Measurements from ENCODE around the gene TGOLN2. TPM values are rescaled to one million over a fixed set of nuclear protein-coding genes. Genes with fewer than 3 reads are reported as not detected.

Gene TGOLN2
- total RNA-seq, 3 donors from 2014 or later (not counting 1 experiment from before 2014, with no cell fraction given): 190 to 207 (median 194) TPM

- H3K4me3 ChIP-seq (ENCODE audit: low read length): no peak overlapping the region
- no peaks in the 10 kb centered on the region for H3K36me3 ChIP-seq (ENCODE audit: control insufficient read depth, insufficient read depth, low read length)
- 76% methylated on average over 15 of the region's 15 CpGs for WGBS (ENCODE audit: insufficient coverage)
- H3K9me3 ChIP-seq (ENCODE audit: control insufficient read depth, insufficient read depth, low read length): no peaks in the 10 kb centered on the region
- ATAC-seq (no peak), DNase-seq (no peak)
- Mint-ChIP-seq H3K4me3 (no peak overlapping the region), H3K9me3 (no peaks in the 10 kb centered on the region), H3K27ac (no peak overlapping the region), H3K4me1 (no peaks in the 10 kb centered on the region), H3K36me3 (no peaks in the 10 kb centered on the region), H3K27me3 (ENCODE audit: low read depth in 2 of 2) (peaks cover 0 to 8% of the 10 kb centered on the region in 2 donors)
- no peak overlapping the region for H3K27ac ChIP-seq (ENCODE audit: low read length)
- TF ChIP-seq CTCF (IDR thresholded peaks at IDR 0.05): no peak
- no peaks in the 10 kb centered on the region for H3K4me1 ChIP-seq (ENCODE audit: control insufficient read depth, insufficient read depth, low read length)
- intact Hi-C loops (cut with micrococcal nuclease): no loop called here
- H3K27me3 ChIP-seq (ENCODE audit: control insufficient read depth, insufficient read depth, low read length): no peaks in the 10 kb centered on the region
Observed at GRCh38 chr2:85277416-85278158, 50.2 kb downstream of the TGOLN2 start.

GRCh38 chr2:85276571-85277118 is 51.1 kb downstream of the TGOLN2 start:
- H3K27ac Mint-ChIP-seq: no peak overlapping the region
- no peak for DNase-seq
- peaks cover 0 to 9% of the 10 kb centered on the region in 2 donors for H3K27me3 Mint-ChIP-seq (ENCODE audit: low read depth in 2 of 2)
- H3K9me3 Mint-ChIP-seq: no peaks in the 10 kb centered on the region
- ATAC-seq: no peak
- no peaks in the 10 kb centered on the region for H3K36me3 ChIP-seq (ENCODE audit: control insufficient read depth, insufficient read depth, low read length)
- no peak overlapping the region for H3K27ac ChIP-seq (ENCODE audit: low read length)
- intact Hi-C loops (cut with micrococcal nuclease): no loop called here
- WGBS (ENCODE audit: insufficient coverage): 78% methylated on average over 14 of the region's 14 CpGs
- H3K4me3 Mint-ChIP-seq: no peak overlapping the region
- no peak overlapping the region for H3K4me3 ChIP-seq (ENCODE audit: low read length)
- no peak for TF ChIP-seq CTCF (IDR thresholded peaks at IDR 0.05)
- H3K4me1 Mint-ChIP-seq: no peaks in the 10 kb centered on the region
- H3K36me3 Mint-ChIP-seq: no peaks in the 10 kb centered on the region
- H3K4me1 ChIP-seq (ENCODE audit: control insufficient read depth, insufficient read depth, low read length): no peaks in the 10 kb centered on the region
- no peaks in the 10 kb centered on the region for H3K9me3 ChIP-seq (ENCODE audit: control insufficient read depth, insufficient read depth, low read length)
- H3K27me3 ChIP-seq (ENCODE audit: control insufficient read depth, insufficient read depth, low read length): no peaks in the 10 kb centered on the region

- no peak overlapping the region for H3K4me3 ChIP-seq (ENCODE audit: low read length)
- H3K4me1 ChIP-seq (ENCODE audit: control insufficient read depth, insufficient read depth, low read length): no peaks in the 10 kb centered on the region
- no peak overlapping the region for H3K27ac ChIP-seq (ENCODE audit: low read length)
- H3K4me3 Mint-ChIP-seq: no peak overlapping the region
- H3K9me3 ChIP-seq (ENCODE audit: control insufficient read depth, insufficient read depth, low read length): no peaks in the 10 kb centered on the region
- DNase-seq (no peak), ATAC-seq (no peak)
- no peak overlapping the region for H3K27ac Mint-ChIP-seq
- intact Hi-C loops (cut with micrococcal nuclease): no loop called here
- H3K36me3 Mint-ChIP-seq: no peaks in the 10 kb centered on the region
- no peak for TF ChIP-seq CTCF (IDR thresholded peaks at IDR 0.05)
- WGBS (ENCODE audit: insufficient coverage): 94% methylated on average over 9 of the region's 9 CpGs
- peaks cover 0 to 9% of the 10 kb centered on the region in 2 donors for H3K27me3 Mint-ChIP-seq (ENCODE audit: low read depth in 2 of 2)
- no peaks in the 10 kb centered on the region for H3K36me3 ChIP-seq (ENCODE audit: control insufficient read depth, insufficient read depth, low read length)
- H3K9me3 Mint-ChIP-seq: no peaks in the 10 kb centered on the region
- H3K4me1 Mint-ChIP-seq: no peaks in the 10 kb centered on the region
- no peaks in the 10 kb centered on the region for H3K27me3 ChIP-seq (ENCODE audit: control insufficient read depth, insufficient read depth, low read length)
Observed at GRCh38 chr2:85275984-85276540, 51.7 kb downstream of the TGOLN2 start.

All from natural killer cell (primary cell).